GM18858 (cell line): ENCODE measurements around the gene YBX2.
"Not testable (repeated sequence)": the region's sequence is repeated elsewhere in the genome, so short reads cannot be mapped to it uniquely, and the experiment has no call there.

Experiments used
- ATAC-seq: cut with Tn5 transposase; IDR thresholded peaks from one replicate; pipeline ENCODE4 v1.9.1; 2021; ENCODE audit not compliant: unreplicated experiment

The YBX2 gene

GRCh38 chr17:7249214-7249613 is 45.2 kb downstream of the YBX2 start:
- ATAC-seq: no peak

GRCh38 chr17:7248796-7249195 is 45.6 kb downstream of the YBX2 start:
- ATAC-seq: no peak

DNA sequence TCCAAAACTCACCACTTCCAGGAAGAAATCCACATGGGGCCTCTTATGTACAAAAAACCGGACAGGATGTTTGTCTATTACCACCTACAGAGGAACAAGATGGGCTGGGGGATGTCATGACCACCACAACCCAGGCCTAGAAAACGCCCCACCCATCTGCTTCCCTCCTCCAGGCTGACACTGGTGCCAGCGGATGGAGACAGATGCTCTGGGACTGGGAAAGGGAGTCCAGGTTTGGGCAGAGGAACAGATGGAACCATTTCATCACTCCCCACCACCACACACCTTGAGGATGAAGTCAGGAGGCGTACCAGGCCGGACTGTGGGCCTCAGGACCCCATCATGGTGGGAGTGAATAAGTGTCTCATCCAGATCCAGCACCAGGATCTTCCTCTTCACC is 47.7 kb downstream of the YBX2 start:
- ATAC-seq: no peak

DNA sequence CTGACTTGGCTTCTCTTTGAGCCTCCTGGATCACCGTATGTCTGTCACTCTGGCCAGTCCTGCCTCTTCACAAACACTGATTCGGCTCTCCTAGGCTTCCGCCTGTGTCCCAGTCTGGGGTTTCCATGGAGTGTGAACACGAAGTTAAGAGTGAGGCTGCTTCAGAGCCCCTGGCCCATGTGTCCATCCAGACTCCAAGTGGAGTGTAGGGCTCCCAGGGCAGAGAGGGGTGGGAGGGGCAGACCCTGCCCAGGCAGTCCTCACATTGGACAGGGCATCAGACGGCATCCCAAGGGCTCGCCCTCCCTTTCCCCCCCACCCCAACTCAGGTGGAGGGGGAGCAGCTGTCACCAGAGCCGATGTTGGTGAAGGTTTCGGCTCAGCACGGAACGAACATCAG is 50.6 kb downstream of the YBX2 start:
- not testable (repeated sequence) for ATAC-seq

GRCh38 chr17:7243453-7243729 is 51.0 kb downstream of the YBX2 start:
- ATAC-seq: no peak

GRCh38 chr17:7242717-7243452 is 51.6 kb downstream of the YBX2 start:
- ATAC-seq: no peak

DNA sequence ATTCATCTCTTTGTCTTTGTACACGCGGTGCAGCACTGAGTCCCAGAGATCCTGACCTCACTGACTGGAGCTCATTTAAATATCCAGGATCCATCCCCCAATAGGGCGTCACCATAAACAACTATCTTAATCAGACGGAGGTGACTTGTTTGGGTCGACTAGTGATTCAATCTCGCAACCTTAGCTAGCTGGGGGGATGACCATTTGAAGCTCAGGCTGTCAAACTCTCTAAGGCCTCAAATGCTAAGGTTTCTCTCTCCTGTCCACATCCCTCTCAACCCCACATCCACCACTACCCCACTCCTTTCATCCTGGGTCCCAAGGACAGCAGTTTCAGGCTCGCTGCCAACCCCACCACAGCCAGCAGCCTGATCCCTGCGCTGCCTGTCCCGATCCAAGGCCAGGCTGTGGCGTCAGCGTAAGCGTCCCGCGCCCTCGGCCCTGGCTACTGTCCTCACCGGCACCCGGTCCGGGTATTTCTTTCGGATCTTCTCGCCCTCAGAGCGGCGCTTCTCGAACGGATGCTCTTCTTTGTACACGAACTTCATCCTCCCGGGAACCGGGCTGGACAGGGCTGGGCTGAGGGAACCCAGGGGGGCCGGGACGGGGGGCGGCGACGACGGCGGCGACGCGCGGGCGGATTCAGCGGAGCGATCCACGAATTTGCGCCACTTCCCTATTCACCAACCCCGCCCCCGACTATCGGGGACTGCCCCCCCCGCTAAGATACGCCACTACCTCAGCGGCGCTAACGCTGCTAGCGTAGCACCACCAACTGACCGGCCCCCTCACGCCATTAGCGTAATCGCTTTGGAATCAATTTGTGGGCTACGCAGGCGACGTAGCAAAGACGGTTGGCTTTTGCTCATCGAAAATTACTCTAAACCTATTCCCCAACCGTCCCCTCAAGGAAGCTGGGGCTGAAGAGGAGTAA is 52.4 kb downstream of the YBX2 start, which contains the start of gene GABARAP:
Gene GABARAP, minus strand, starts transcription at position 667 of the 934 bp plus-strand sequence. Its CDS starts 119 bp downstream, at position 548.
- no peak for ATAC-seq

DNA sequence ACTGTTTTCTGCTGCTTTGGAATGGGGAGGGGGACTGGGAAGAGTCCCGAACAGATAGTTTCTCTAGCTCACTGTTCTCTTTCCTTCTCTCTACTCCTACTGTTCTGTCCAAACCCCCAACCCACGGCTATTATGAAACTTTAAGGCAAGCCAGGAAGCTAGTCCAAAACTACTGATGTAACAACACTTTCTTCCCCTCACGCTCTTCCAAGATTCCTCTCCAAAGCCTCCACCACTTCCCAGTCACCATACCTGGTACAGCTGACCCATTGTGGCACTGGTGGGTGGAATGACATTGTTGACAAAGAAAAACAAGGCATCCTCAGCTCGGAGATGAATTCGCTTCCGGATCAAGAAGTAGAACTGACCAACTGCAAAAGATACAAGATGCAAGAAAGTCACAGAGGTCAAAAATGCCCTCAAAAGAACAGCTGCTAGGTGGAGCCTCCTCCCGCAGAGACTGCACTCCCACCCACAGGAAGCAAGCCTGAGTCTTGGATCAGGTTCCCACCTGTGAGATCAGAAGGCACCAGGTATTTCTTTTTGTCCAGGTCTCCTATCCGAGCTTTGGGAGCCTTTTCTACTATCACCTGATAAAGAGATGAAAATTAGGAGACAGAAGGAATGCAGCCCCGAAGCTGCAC is 53.2 kb downstream of the YBX2 start:
- no peak for ATAC-seq

GRCh38 chr17:7240375-7240774 is 54.1 kb downstream of the YBX2 start:
- no peak for ATAC-seq

- ATAC-seq: peak; percentile 24
Observed at GRCh38 chr17:7239091-7240027, 55.1 kb downstream of the YBX2 start, which contains the start of gene PHF23. TSS of gene PHF23 (minus strand) at chr17:7239457. CDS start at chr17:7239279, 178 bp downstream.

- no peak for ATAC-seq
Observed at GRCh38 chr17:7238420-7239090, 55.9 kb downstream of the YBX2 start.
